T-cell (primary cell): ENCODE measurements around the gene HTR2C. TPM values are rescaled to one million over a fixed set of nuclear protein-coding genes. Genes with fewer than 3 reads are reported as not detected.
"Not testable (repeated sequence)": the region's sequence is repeated elsewhere in the genome, so short reads cannot be mapped to it uniquely, and the experiment has no call there.

ENCODE experiments used
- ATAC-seq, 4 experiments: fragments of 200-7000 bp in 3 of 4; fragments of 150-1000 bp in 1 of 4; cut with Tn5 transposase; replicated peaks in 1 of 4; 1 replicate in 3 of 4; 2 replicates in 1 of 4; pipeline ENCODE4 v1.10.0; 2021; ENCODE audit warnings: moderate library complexity in 3 of 4, mild to moderate bottlenecking in 2 of 4, moderate number of reproducible peaks in 1 of 4
- CTCF ChIA-PET, 2 donors: fragments of 300-600 bp; sonication (Branson Sonifier 250); formaldehyde crosslinking; loops; one replicate each; lab custom pipeline; 2022; ENCODE audit warnings: antibody characterized with exemption in 2 of 2; lab: Charles Lee
- POLR2A ChIA-PET, 2 donors: fragments of 300-600 bp; sonication (Branson Sonifier 250); formaldehyde crosslinking; loops; one replicate each; lab custom pipeline; 2022; ENCODE audit warnings: antibody characterized with exemption in 2 of 2; lab: Charles Lee
- DNase-seq, 35 experiments: peaks; one replicate each; pipeline versions ENCODE4 v3.0.0 to v3.0.0-alpha.2; 2013 to 2023
- H3K27ac ChIP-seq: one replicate; pipeline ENCODE4 v1.5.1; 2013; ENCODE audit warnings: low read length
- H3K27me3 ChIP-seq, 2 experiments: replicated peaks in 1 of 2; 1 replicate in 1 of 2; 2 replicates in 1 of 2; pipeline versions ENCODE4 v1.6.1 to v1.7.0; 2013; ENCODE audit warnings: low read length in 1 of 2, mixed read lengths in 1 of 2; ENCODE audit not compliant: control insufficient read depth in 2 of 2, insufficient read depth in 2 of 2; ENCODE audit errors: extremely low read depth in 1 of 2
- H3K36me3 ChIP-seq, 2 donors: 1 replicate in 1 of 2; 2 replicates in 1 of 2; pipeline versions ENCODE4 v1.6.1 to v1.7.0; 2013; ENCODE audit warnings: low read length in 1 of 2; ENCODE audit not compliant: control insufficient read depth in 2 of 2, insufficient read depth in 1 of 2; ENCODE audit errors: extremely low read depth in 1 of 2
- H3K4me1 ChIP-seq, 2 experiments: 1 replicate in 1 of 2; 2 replicates in 1 of 2; pipeline versions ENCODE4 v1.6.1 to v1.7.0; 2013; ENCODE audit warnings: low read length in 2 of 2, mixed read lengths in 1 of 2; ENCODE audit not compliant: insufficient read depth in 2 of 2, control insufficient read depth in 1 of 2; ENCODE audit errors: extremely low read depth in 1 of 2
- H3K4me3 ChIP-seq, 2 donors: 1 replicate in 1 of 2; 2 replicates in 1 of 2; pipeline versions ENCODE4 v1.5.1 to v1.7.0; 2013; ENCODE audit warnings: mild to moderate bottlenecking in 2 of 2, low read length in 1 of 2, moderate library complexity in 1 of 2; ENCODE audit not compliant: control insufficient read depth in 1 of 2; ENCODE audit errors: extremely low read depth in 1 of 2
- H3K9me3 ChIP-seq: 2 replicates; pipeline ENCODE4 v1.7.0; 2013
- H3K27ac Mint-ChIP-seq, 2 donors: one replicate each; pipeline ENCODE4 v1.8.0; 2020 to 2021; ENCODE audit warnings: mild to moderate bottlenecking in 2 of 2, mixed read lengths in 2 of 2
- H3K27me3 Mint-ChIP-seq, 2 donors: one replicate each; pipeline ENCODE4 v1.8.0; 2021 to 2022; ENCODE audit warnings: mixed read lengths in 2 of 2
- H3K36me3 Mint-ChIP-seq: one replicate; pipeline ENCODE4 v1.8.0; 2021; ENCODE audit warnings: mixed read lengths
- H3K4me1 Mint-ChIP-seq, 3 donors: one replicate each; pipeline ENCODE4 v1.8.0; 2020 to 2022; ENCODE audit warnings: mixed read lengths in 3 of 3, mild to moderate bottlenecking in 1 of 3
- H3K4me3 Mint-ChIP-seq, 3 donors: one replicate each; pipeline ENCODE4 v1.8.0; 2020 to 2022; ENCODE audit warnings: mild to moderate bottlenecking in 3 of 3, mixed read lengths in 3 of 3, moderate library complexity in 3 of 3
- H3K9me3 Mint-ChIP-seq, 3 donors: one replicate each; pipeline ENCODE4 v1.8.0; 2020 to 2022; ENCODE audit warnings: mixed read lengths in 3 of 3
- WGBS: methylation state at CpG from one replicate; pipeline ENCODE4 v1.1.5; 2013; ENCODE audit warnings: missing lambda C conversion rate; ENCODE audit not compliant: insufficient coverage; 5-methylcytosine and 5-hydroxymethylcytosine counted together
- total RNA-seq, 35 experiments: library from RNA in 6 of 35; stranded (reverse) in 6 of 35; fragments of 120-200 nt in 1 of 35; gene quantifications; one replicate each; pipeline versions ENCODE4 v1.2.1 to v1.2.4 and lab custom pipeline; 2013 to 2026

The HTR2C gene
- total RNA-seq, 5 donors from 2014 or later (not counting 1 experiment from before 2014, with no cell fraction given): not detected

DNA sequence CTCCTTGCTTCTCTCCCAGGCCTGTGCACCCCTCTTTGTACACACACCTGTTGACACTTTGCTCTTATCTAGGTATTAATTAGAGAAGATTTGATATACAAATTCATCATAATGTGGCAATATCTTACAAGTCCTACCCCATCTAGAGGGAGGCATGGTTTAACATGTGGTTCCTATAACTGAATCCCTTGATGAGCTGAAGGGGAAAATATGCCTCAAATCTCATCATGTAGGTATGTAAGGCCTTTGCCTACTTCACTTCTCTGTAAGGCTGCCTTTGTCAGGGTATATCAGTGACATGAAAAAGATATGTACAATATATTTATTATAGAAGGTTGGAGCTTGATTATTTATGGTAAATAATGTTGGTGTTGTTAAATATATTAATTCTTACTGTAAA lies 31.9 kb downstream of the HTR2C start:
- Histone ChIP-seq H3K9me3 (no peaks in the 10 kb centered on the region), H3K27ac (no peak overlapping the region), H3K27me3 (no peaks in the 10 kb centered on the region), H3K36me3 (no peaks in the 10 kb centered on the region), H3K4me1 (no peaks in the 10 kb centered on the region), H3K4me3 (no peak overlapping the region)
- Mint-ChIP-seq H3K4me3 (no peak overlapping the region), H3K27ac (no peak overlapping the region), H3K4me1 (no peaks in the 10 kb centered on the region), H3K36me3 (no peaks in the 10 kb centered on the region), H3K9me3 (no peaks in the 10 kb centered on the region), H3K27me3 (peaks cover 0 to 6% of the 10 kb centered on the region in 2 donors)
- ChIA-PET POLR2A (no interaction called here), CTCF (no interaction called here)
- DNase-seq (no peak), ATAC-seq (no peak)

DNA sequence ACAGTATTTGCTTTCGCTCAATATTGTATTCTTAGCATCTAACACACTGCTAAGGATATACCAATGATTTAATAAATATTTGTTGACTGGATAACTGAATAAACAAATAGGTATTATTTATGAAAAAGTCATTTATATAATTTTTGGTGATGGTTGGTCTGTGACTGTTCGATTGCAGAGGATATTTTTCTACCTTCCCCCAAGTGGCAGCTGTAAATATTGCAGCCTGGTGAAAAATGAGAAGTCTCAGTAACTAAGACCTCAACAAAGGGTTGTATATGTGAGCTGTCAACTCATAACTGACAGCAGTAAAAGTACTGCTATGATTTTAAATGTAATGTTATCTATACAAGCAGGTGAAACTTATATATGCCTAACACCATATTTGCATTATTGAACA lies 36.0 kb downstream of the HTR2C start:
- no peaks in the 10 kb centered on the region for H3K9me3 ChIP-seq
- POLR2A ChIA-PET: no interaction called here
- Mint-ChIP-seq H3K36me3 (no peaks in the 10 kb centered on the region), H3K4me3 (no peak overlapping the region), H3K4me1 (no peaks in the 10 kb centered on the region), H3K27ac (no peak overlapping the region), H3K27me3 (peaks cover 0 to 9% of the 10 kb centered on the region in 2 donors), H3K9me3 (peaks cover 0 to 3% (median 0%) of the 10 kb centered on the region in 3 donors)
- H3K4me3 ChIP-seq: no peak overlapping the region
- H3K4me1 ChIP-seq: no peaks in the 10 kb centered on the region
- DNase-seq (no peak), ATAC-seq (no peak)
- H3K27ac ChIP-seq: no peak overlapping the region
- no CpG with 5 or more reads among the region's 2 CpGs for WGBS
- CTCF ChIA-PET: no interaction called here
- no peaks in the 10 kb centered on the region for H3K27me3 ChIP-seq
- H3K36me3 ChIP-seq: no peaks in the 10 kb centered on the region

DNA sequence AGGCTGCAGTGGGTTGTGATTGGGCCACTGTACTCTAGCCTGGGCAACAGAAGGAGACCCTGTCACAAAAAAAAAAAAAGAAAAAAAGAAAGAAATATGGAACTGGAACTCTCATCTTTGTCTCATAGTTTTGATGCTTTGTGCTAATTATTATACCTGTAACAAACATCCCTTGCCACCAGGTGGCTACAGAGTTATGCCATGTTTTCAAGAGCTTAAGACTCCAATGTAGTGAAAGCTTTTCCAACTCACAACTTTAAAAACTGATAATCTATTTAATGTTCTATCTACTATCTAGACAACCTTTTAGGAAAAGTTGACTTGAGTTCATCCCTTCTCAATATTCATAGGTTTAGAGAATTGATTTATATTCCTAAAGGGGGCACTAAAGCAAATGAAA lies 42.4 kb downstream of the HTR2C start:
- Histone ChIP-seq H3K9me3 (no peaks in the 10 kb centered on the region), H3K4me1 (no peaks in the 10 kb centered on the region), H3K4me3 (no peak overlapping the region), H3K27ac (no peak overlapping the region), H3K27me3 (no peaks in the 10 kb centered on the region), H3K36me3 (no peaks in the 10 kb centered on the region)
- Mint-ChIP-seq H3K36me3 (no peaks in the 10 kb centered on the region), H3K27ac (no peak overlapping the region), H3K27me3 (peaks cover 0 to 3% of the 10 kb centered on the region in 2 donors), H3K9me3 (peaks cover 0 to 3% (median 0%) of the 10 kb centered on the region in 3 donors), H3K4me1 (no peaks in the 10 kb centered on the region), H3K4me3 (no peak overlapping the region)
- ATAC-seq: no peak
- ChIA-PET POLR2A (no interaction called here), CTCF (no interaction called here)
- no peak for DNase-seq

DNA sequence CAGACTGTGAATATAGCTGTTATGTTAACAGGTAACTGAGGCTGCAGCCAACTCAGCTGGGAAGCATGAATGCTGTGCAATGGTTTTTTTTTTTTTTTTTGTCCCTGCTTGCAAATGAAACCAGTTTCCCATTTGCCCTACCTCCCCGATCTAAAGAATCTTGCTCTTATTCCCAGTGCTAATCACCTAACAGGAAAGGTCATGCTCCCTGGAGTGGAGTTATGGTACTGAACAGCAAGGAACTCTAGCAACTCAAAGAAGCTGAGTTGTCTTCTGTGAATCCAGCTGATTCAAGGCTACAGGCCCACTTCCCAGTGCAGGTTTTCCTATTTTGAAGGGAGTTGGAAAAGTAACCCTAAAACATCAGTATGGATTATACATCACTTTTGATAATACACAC lies 52.1 kb downstream of the HTR2C start:
- Mint-ChIP-seq H3K4me3 (no peak overlapping the region), H3K27me3 (peaks cover 0 to 4% of the 10 kb centered on the region in 2 donors), H3K9me3 (peaks cover 0 to 7% (median 3%) of the 10 kb centered on the region in 3 donors), H3K4me1 (no peaks in the 10 kb centered on the region), H3K36me3 (no peaks in the 10 kb centered on the region), H3K27ac (no peak overlapping the region)
- DNase-seq: no peak
- Histone ChIP-seq H3K27ac (no peak overlapping the region), H3K36me3 (no peaks in the 10 kb centered on the region), H3K9me3 (no peaks in the 10 kb centered on the region), H3K4me1 (no peaks in the 10 kb centered on the region), H3K4me3 (no peak overlapping the region), H3K27me3 (no peaks in the 10 kb centered on the region)
- no CpG with 5 or more reads among the region's 1 CpG for WGBS
- ATAC-seq: no peak
- CTCF ChIA-PET: no interaction called here
- POLR2A ChIA-PET: no interaction called here

DNA sequence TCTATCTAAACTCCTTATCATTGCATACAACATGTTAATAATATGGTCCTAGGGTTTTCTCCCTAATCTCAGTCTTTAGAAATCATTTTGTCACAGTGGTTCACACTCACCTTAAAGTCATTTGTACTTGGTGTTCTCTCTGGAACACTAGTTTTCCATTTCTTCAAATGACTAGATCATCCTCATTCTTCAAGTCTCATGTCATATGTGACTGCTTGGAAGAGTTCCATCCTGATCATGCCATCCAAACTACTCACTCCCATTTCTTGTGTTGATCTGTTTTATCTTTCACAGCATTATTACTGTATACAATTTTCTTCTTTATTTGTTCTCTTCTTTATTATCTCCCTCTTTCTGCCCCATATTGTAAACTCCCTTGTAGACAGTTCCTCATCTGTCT lies 66.5 kb downstream of the HTR2C start:
- Mint-ChIP-seq H3K9me3 (peaks cover 0 to under 1% (median 0%) of the 10 kb centered on the region in 3 donors), H3K27me3 (peaks cover 0 to 15% of the 10 kb centered on the region in 2 donors), H3K27ac (no peak overlapping the region), H3K4me1 (no peaks in the 10 kb centered on the region), H3K36me3 (no peaks in the 10 kb centered on the region), H3K4me3 (no peak overlapping the region)
- no peaks in the 10 kb centered on the region for H3K4me1 ChIP-seq
- ChIA-PET CTCF (no interaction called here), POLR2A (no interaction called here)
- no peaks in the 10 kb centered on the region for H3K9me3 ChIP-seq
- no peaks in the 10 kb centered on the region for H3K36me3 ChIP-seq
- no peaks in the 10 kb centered on the region for H3K27me3 ChIP-seq
- no peak overlapping the region for H3K27ac ChIP-seq
- no peak for ATAC-seq
- no peak overlapping the region for H3K4me3 ChIP-seq
- DNase-seq: no peak

DNA sequence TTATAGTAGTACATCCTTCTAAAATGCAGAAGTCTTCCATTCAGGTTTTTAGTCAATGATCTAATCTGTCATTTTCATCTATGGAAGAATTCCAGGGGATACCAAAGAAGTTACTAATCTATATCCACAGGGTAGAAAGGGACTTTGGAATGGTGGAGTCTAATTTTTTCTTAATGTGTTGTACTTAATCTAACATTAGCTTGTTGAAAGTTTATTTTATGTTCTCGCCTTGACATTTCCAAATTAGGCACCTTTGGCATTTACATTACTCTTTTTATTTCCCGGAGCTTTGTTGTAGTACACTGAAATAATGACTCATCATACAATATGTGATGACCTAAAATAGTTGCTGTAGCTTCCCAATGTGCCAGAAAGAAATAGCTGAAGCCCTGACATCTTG lies 91.5 kb downstream of the HTR2C start:
- Histone ChIP-seq H3K4me1 (no peaks in the 10 kb centered on the region), H3K4me3 (no peak overlapping the region), H3K27me3 (no peaks in the 10 kb centered on the region), H3K27ac (no peak overlapping the region), H3K36me3 (no peaks in the 10 kb centered on the region), H3K9me3 (no peaks in the 10 kb centered on the region)
- Mint-ChIP-seq H3K27me3 (no peaks in the 10 kb centered on the region), H3K9me3 (peaks cover 0 to 3% (median 0%) of the 10 kb centered on the region in 3 donors), H3K27ac (no peak overlapping the region), H3K4me1 (no peaks in the 10 kb centered on the region), H3K36me3 (no peaks in the 10 kb centered on the region), H3K4me3 (no peak overlapping the region)
- POLR2A ChIA-PET: interaction anchor here in 1 of 2 donors (0.7 kb wide), 1 partner anchor 10 kb away, joined by 5 read pairs; no protein-coding TSS in a partner anchor
- DNase-seq (no peak), ATAC-seq (no peak)
- CTCF ChIA-PET: no interaction called here
- WGBS: no CpG with 5 or more reads among the region's 2 CpGs

DNA sequence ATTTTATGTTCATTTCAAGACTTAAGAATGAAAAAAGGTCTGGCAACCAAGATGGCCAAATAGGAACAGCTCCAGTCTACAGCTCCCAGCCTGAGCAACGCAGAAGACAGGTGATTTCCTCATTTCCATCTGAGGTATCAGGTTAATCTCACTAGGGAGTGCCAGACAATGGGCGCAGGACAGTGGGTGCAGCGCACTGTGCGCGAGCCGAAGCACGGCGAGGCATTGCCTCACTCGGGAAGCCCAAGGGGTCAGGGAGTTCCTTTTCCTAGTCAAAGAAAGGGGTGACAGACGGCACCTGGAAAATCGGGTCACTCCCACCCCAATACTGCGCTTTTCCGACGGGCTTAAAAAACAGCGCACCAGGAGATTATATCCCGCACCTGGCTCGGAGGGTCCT lies 116.6 kb downstream of the HTR2C start:
- H3K27me3 Mint-ChIP-seq, H3K9me3 Mint-ChIP-seq, H3K36me3 Mint-ChIP-seq, CTCF ChIA-PET, H3K4me1 ChIP-seq, H3K4me3 ChIP-seq, H3K9me3 ChIP-seq, H3K36me3 ChIP-seq, H3K4me1 Mint-ChIP-seq, ATAC-seq, H3K27ac ChIP-seq, H3K4me3 Mint-ChIP-seq, DNase-seq, POLR2A ChIA-PET, H3K27me3 ChIP-seq, H3K27ac Mint-ChIP-seq: not testable (repeated sequence)
- 50% methylated on average over 2 of the region's 17 CpGs for WGBS
